MM.1S (cell line): ENCODE measurements around the gene PARP8.
"Not testable (repeated sequence)": the region's sequence is repeated elsewhere in the genome, so short reads cannot be mapped to it uniquely, and the experiment has no call there.

Source experiments
- DNase-seq: peaks from one replicate; pipeline ENCODE4 v3.0.0-alpha.2; 2015
- H2AFZ ChIP-seq: fragments of 300-600 bp; sonication (generic); 2 replicates; pipeline ENCODE4 v1.6.0; 2016; ENCODE audit warnings: antibody characterized with exemption, low read length
- H3F3A ChIP-seq: fragments of 300-600 bp; sonication (generic); 2 replicates; pipeline ENCODE4 v1.6.1; 2016; ENCODE audit warnings: mild to moderate bottlenecking, antibody characterized with exemption, low read length, moderate library complexity, mixed read lengths; ENCODE audit not compliant: insufficient read depth
- H3K27ac ChIP-seq: fragments of 300-600 bp; sonication (generic); 2 replicates; pipeline ENCODE4 v1.5.1; 2016; ENCODE audit warnings: mild to moderate bottlenecking, low read length
- H3K27me3 ChIP-seq: fragments of 300-600 bp; sonication (generic); replicated peaks from 2 replicates; pipeline ENCODE4 v1.6.0; 2016; ENCODE audit warnings: low read length; ENCODE audit not compliant: insufficient read depth
- H3K36me3 ChIP-seq: fragments of 300-600 bp; sonication (generic); replicated peaks from 2 replicates; pipeline ENCODE4 v1.6.1; 2016; ENCODE audit warnings: mild to moderate bottlenecking, low read length, mixed read lengths; ENCODE audit not compliant: insufficient read depth
- H3K4me1 ChIP-seq: fragments of 300-600 bp; sonication (generic); 2 replicates; pipeline ENCODE4 v1.6.1; 2016; ENCODE audit warnings: low read length, mixed read lengths
- H3K4me2 ChIP-seq: fragments of 300-600 bp; sonication (generic); 2 replicates; pipeline ENCODE4 v1.6.0; 2016; ENCODE audit warnings: low read depth, low read length
- H3K4me3 ChIP-seq: fragments of 300-600 bp; sonication (generic); 2 replicates; pipeline ENCODE4 v1.5.1; 2016; ENCODE audit warnings: low read length, mixed read lengths
- H3K79me2 ChIP-seq: fragments of 300-600 bp; sonication (generic); 2 replicates; pipeline ENCODE4 v1.6.1; 2016; ENCODE audit warnings: mixed run types, low read length, mixed read lengths
- H3K9ac ChIP-seq: fragments of 300-600 bp; sonication (generic); 2 replicates; pipeline ENCODE4 v1.6.1; 2016; ENCODE audit warnings: low read length, mixed read lengths
- H3K9me2 ChIP-seq: fragments of 300-600 bp; sonication (generic); replicated peaks from 2 replicates; pipeline ENCODE4 v1.6.1; 2016; ENCODE audit warnings: mild to moderate bottlenecking, low read length, mixed read lengths; ENCODE audit not compliant: insufficient read depth
- H3K9me3 ChIP-seq: fragments of 300-600 bp; sonication (generic); replicated peaks from 2 replicates; pipeline ENCODE4 v1.6.1; 2016; ENCODE audit warnings: mild to moderate bottlenecking, low read length, mixed read lengths; ENCODE audit not compliant: insufficient read depth
- H4K20me1 ChIP-seq: fragments of 300-600 bp; sonication (generic); 2 replicates; pipeline ENCODE4 v1.6.1; 2016; ENCODE audit warnings: mild to moderate bottlenecking, low read length, moderate library complexity, mixed read lengths; ENCODE audit not compliant: insufficient read depth
- EZH2 ChIP-seq: fragments of 300-600 bp; sonication (generic); optimal IDR thresholded peaks from 2 replicates; pipeline ENCODE3; 2017; ENCODE audit warnings: low read depth, mild to moderate bottlenecking, antibody characterized with exemption, low read length, mixed read lengths
- EZH2phosphoT487 ChIP-seq: fragments of 300-600 bp; sonication (generic); IDR thresholded peaks from 2 replicates; pipeline ENCODE4 v1.6.1; 2018; ENCODE audit warnings: antibody characterized with exemption, low read length
- TF ChIP-seq, protein P1 (sequence below): fragments of 300-600 bp; sonication (generic); IDR thresholded peaks from 2 replicates; pipeline ENCODE4 v1.5.1; 2016; ENCODE audit warnings: antibody characterized with exemption, low read length, mixed read lengths

Gene PARP8

DNA sequence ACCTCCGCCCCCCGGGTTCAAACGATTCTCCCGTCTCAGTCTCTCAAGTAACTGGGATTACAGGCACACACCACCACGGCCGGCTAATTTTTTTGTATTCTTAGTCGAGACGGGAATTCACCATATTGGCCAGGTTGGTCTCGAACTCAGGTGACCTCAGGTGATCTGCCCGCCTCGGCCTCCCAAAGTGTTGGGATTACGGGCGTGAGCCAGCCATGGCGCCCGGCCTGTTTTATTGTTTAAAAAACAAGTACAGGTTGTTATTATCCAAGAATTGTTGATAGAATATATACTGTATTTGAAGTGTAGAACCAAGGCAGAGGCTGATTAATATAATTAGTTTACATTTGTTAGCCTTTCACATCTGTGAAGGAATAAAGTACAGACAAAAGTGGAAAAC, 8.9 kb downstream of the PARP8 start:
- Histone ChIP-seq H3K4me1 (peaks cover 22% of the 10 kb centered on the region), H3K79me2 (peaks cover 74% of the 10 kb centered on the region), H3K9ac (no peak overlapping the region), H3K4me2 (no peak overlapping the region), H3K27me3 (no peaks in the 10 kb centered on the region), H3K9me3 (no peaks in the 10 kb centered on the region), H3K4me3 (no peak overlapping the region), H3F3A (peaks cover 2% of the 10 kb centered on the region; the same call in 1 of the 2 replicates), H3K27ac (no peak overlapping the region), H3K36me3 (no peaks in the 10 kb centered on the region), H2AFZ (no peak overlapping the region), H3K9me2 (no peaks in the 10 kb centered on the region), H4K20me1 (no peaks in the 10 kb centered on the region; the same call in 1 of the 2 replicates)
- TF ChIP-seq EZH2 (no peak), EZH2phosphoT487 (no peak)
- TF ChIP-seq, protein P1, sequence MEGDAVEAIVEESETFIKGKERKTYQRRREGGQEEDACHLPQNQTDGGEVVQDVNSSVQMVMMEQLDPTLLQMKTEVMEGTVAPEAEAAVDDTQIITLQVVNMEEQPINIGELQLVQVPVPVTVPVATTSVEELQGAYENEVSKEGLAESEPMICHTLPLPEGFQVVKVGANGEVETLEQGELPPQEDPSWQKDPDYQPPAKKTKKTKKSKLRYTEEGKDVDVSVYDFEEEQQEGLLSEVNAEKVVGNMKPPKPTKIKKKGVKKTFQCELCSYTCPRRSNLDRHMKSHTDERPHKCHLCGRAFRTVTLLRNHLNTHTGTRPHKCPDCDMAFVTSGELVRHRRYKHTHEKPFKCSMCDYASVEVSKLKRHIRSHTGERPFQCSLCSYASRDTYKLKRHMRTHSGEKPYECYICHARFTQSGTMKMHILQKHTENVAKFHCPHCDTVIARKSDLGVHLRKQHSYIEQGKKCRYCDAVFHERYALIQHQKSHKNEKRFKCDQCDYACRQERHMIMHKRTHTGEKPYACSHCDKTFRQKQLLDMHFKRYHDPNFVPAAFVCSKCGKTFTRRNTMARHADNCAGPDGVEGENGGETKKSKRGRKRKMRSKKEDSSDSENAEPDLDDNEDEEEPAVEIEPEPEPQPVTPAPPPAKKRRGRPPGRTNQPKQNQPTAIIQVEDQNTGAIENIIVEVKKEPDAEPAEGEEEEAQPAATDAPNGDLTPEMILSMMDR = no peak
- no peak for DNase-seq

DNA sequence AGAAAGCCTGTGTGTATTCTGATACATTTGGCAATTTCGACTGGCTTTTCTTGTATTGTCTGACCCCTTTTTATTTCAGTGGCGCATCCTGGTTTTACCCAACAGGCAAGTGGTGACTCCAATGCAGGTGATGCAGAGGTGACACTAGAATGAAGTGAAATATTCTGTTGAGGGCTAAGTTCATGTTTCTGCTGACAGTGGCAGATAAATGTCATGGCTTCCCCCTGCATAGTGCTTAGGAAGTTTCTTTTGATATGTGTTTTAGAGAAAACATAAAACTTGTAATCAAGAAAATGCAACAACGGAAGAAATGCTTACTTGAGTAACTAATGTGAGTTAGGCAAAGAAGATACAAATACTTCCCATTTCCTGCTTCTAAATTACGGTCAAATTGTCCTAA, 13.1 kb downstream of the PARP8 start:
- H3K9me3 ChIP-seq, H2AFZ ChIP-seq, H3K27ac ChIP-seq, DNase-seq, H3K9ac ChIP-seq, H3K4me2 ChIP-seq, H3K4me1 ChIP-seq, H3K36me3 ChIP-seq, H3K9me2 ChIP-seq, H4K20me1 ChIP-seq, H3F3A ChIP-seq, H3K27me3 ChIP-seq, H3K4me3 ChIP-seq: not testable (repeated sequence)
- peaks cover 61% of the 10 kb centered on the region for H3K79me2 ChIP-seq

DNA sequence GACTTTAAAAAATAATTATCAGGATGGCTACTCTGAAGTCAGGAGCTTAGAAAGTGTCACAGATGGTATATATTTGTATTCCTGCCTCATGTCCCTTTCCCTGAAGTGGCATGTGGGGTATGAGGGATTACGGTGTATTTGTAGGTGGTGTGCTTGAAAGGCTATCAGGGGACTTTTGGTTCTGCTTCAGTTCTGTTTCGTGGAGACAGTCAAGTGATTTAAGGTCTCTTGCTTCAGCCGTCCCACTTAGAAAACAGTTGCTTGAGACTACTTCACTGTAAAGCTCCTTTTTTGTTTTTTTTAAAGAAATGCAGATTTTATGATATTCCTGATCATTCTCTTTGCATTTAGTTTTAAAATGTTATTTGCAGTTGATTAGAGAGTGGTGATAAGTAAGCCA, 18.3 kb downstream of the PARP8 start:
- no peak overlapping the region for H3K27ac ChIP-seq

DNA sequence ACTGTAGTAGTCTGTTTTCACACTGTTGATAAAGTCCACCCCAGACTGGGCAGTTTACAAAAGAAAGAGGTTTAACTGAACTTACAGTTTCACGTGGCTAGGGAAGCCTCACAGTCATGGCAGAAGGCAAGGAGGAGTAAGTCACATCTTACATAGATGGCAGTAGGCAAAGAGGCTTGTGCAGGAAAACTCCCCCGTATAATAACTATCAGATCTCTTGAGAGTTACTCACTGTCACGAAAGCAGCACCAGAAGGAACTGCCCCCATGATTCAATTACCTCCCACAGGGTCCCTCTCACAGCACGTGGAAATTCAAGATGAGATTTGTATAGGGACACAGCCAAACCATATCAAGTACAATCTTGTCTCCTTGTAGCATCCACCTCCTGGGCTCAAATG, 21.1 kb downstream of the PARP8 start:
- no peak overlapping the region for H3K27ac ChIP-seq
- TF ChIP-seq EZH2 = no peak
- TF ChIP-seq, protein P1 = no peak
- TF ChIP-seq EZH2phosphoT487 = no peak
- DNase-seq = no peak
- H3K9me3 ChIP-seq = no peaks in the 10 kb centered on the region
- H4K20me1 ChIP-seq = no peaks in the 10 kb centered on the region
- H3K4me1 ChIP-seq = no peaks in the 10 kb centered on the region
- no peaks in the 10 kb centered on the region for H3K36me3 ChIP-seq
- H3F3A ChIP-seq = no peaks in the 10 kb centered on the region
- no peaks in the 10 kb centered on the region for H3K9me2 ChIP-seq
- no peak overlapping the region for H3K4me2 ChIP-seq
- no peak overlapping the region for H3K9ac ChIP-seq
- H3K4me3 ChIP-seq = no peak overlapping the region
- peaks cover 20% of the 10 kb centered on the region for H3K79me2 ChIP-seq
- H3K27me3 ChIP-seq = no peaks in the 10 kb centered on the region
- H2AFZ ChIP-seq = no peak overlapping the region

More for the DNA sequence above, 18.3 kb downstream of the PARP8 start:
- Histone ChIP-seq H3K9me2 (no peaks in the 10 kb centered on the region), H3K4me1 (no peaks in the 10 kb centered on the region), H2AFZ (no peak overlapping the region), H3K79me2 (peaks cover 40% of the 10 kb centered on the region), H3K27me3 (no peaks in the 10 kb centered on the region), H3K4me3 (no peak overlapping the region), H3K9ac (no peak overlapping the region), H3K4me2 (no peak overlapping the region), H4K20me1 (no peaks in the 10 kb centered on the region), H3F3A (no peaks in the 10 kb centered on the region), H3K36me3 (no peaks in the 10 kb centered on the region), H3K9me3 (no peaks in the 10 kb centered on the region)
- no peak for DNase-seq
- TF ChIP-seq EZH2 (no peak), EZH2phosphoT487 (no peak)
- TF ChIP-seq, protein P1 = no peak
